HEK293T (cell line): ENCODE data around the gene COPZ1.
A peak's percentile ranks its signal among the peaks of the same experiment; 100 is the strongest.
"Not testable (repeated sequence)": the region's sequence is repeated elsewhere in the genome, so short reads cannot be mapped to it uniquely, and the experiment has no call there.

ENCODE experiments used
- CTCF ChIA-PET: fragments of 350-600 bp; formaldehyde crosslinking; extraction: SDS; loops from one replicate; lab custom pipeline; 2021; ENCODE audit warnings: antibody characterized with exemption, inconsistent platforms; lab: Yijun Ruan, JAX
- POLR2A ChIA-PET: fragments of 350-600 bp; formaldehyde crosslinking; extraction: SDS; loops from one replicate; lab custom pipeline; 2020; ENCODE audit warnings: antibody characterized with exemption, inconsistent platforms; lab: Yijun Ruan, JAX
- DNase-seq: peaks from one replicate; pipeline ENCODE4 v3.0.0; 2012; ENCODE audit warnings: mixed read lengths; ENCODE audit errors: extremely low spot score
- ARNT ChIP-seq: fragments of 450-650 bp; IDR thresholded peaks from 2 replicates; pipeline ENCODE4 v1.6.1; 2017; ENCODE audit warnings: mild to moderate bottlenecking
- BHLHE40 ChIP-seq: fragments of 450-650 bp; IDR thresholded peaks from 2 replicates; pipeline ENCODE4 v1.6.1; 2016; ENCODE audit warnings: mild to moderate bottlenecking, moderate library complexity, borderline replicate concordance
- CTBP1 ChIP-seq: fragments of 450-650 bp; IDR thresholded peaks from 2 replicates; pipeline ENCODE4 v1.6.1; 2016; ENCODE audit warnings: borderline replicate concordance
- ELF4 ChIP-seq: fragments of 450-650 bp; IDR thresholded peaks from 2 replicates; pipeline ENCODE4 v1.6.1; 2017; ENCODE audit warnings: antibody characterized with exemption
- FOXA1 ChIP-seq: fragments of 450-650 bp; IDR thresholded peaks from 2 replicates; pipeline ENCODE4 v1.6.1; 2016; ENCODE audit warnings: mild to moderate bottlenecking
- FOXK2 ChIP-seq: fragments of 450-650 bp; IDR thresholded peaks from 2 replicates; pipeline ENCODE4 v1.6.1; 2016; ENCODE audit warnings: mild to moderate bottlenecking
- FOXM1 ChIP-seq: fragments of 450-650 bp; IDR thresholded peaks from 2 replicates; pipeline ENCODE4 v1.6.1; 2017; ENCODE audit warnings: mild to moderate bottlenecking, borderline replicate concordance
- HDGF ChIP-seq: fragments of 450-650 bp; IDR thresholded peaks from 2 replicates; pipeline ENCODE4 v1.6.1; 2017; ENCODE audit warnings: antibody characterized with exemption, borderline replicate concordance
- L3MBTL2 ChIP-seq: fragments of 450-650 bp; conservative IDR thresholded peaks from 2 replicates; pipeline ENCODE4 v1.6.1; 2016; ENCODE audit warnings: mild to moderate bottlenecking
- LEF1 ChIP-seq: fragments of 450-650 bp; IDR thresholded peaks from 2 replicates; pipeline ENCODE4 v1.6.1; 2017; ENCODE audit warnings: mild to moderate bottlenecking, borderline replicate concordance
- NFRKB ChIP-seq: fragments of 450-650 bp; IDR thresholded peaks from 2 replicates; pipeline ENCODE4 v1.6.1; 2016; ENCODE audit warnings: mild to moderate bottlenecking, moderate library complexity
- SP1 ChIP-seq: fragments of 450-650 bp; IDR thresholded peaks from 2 replicates; pipeline ENCODE4 v1.6.1; 2017
- SUZ12 ChIP-seq: fragments of 450-650 bp; IDR thresholded peaks from 2 replicates; pipeline ENCODE4 v1.6.1; 2016; ENCODE audit warnings: mild to moderate bottlenecking
- TARDBP ChIP-seq: fragments of 450-650 bp; IDR thresholded peaks from 2 replicates; pipeline ENCODE4 v1.6.1; 2016
- ZNF384 ChIP-seq: fragments of 450-650 bp; IDR thresholded peaks from 2 replicates; pipeline ENCODE4 v1.6.1; 2016
- TF ChIP-seq, protein P1 (sequence below): fragments of 450-650 bp; IDR thresholded peaks from 2 replicates; pipeline ENCODE4 v1.6.1; 2016

The COPZ1 gene

DNA sequence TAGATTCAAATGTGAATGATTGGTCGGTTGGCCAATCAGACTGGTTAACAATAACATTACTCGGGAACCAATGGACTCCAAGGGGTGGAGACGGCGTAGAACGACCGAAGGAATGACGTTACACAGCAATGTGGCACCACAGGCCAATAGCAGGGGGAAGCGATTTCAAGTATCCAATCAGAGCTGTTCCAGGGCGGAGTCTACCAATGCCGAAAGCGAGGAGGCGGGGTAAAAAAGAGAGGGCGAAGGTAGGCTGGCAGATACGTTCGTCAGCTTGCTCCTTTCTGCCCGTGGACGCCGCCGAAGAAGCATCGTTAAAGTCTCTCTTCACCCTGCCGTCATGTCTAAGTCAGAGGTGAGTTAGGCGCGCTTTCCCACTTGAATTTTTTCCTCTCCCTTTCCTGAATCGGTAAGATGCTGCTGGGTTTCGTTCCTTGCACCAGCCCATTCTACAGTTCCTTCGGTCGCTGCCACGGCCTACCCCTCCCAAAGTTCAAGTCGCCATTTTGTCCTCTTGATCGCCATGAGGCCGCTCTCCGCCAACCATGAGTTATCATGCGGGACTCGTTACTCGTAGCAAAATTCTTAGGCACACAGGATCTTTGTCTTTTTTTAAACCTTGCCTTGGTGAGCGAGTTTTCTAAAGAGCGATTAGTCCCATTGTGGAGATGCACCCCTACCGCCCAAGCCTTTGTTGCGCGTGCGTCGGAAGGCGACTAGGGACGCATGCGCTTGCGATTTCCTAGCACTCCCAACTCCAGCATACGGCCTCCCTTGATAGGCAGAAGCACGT is 44.3 kb upstream of the COPZ1 start, which contains the start of gene HNRNPA1:
TSS of gene HNRNPA1 (plus strand) at position 259 of the 793 bp plus-strand sequence. CDS start at position 341, 82 bp downstream.
- ChIA-PET CTCF (interaction anchor here (0.7 to 1.4 kb wide), 4 partner anchors 52 to 99 kb away, joined by 3 to 4 read pairs (median 3); no protein-coding TSS in a partner anchor), POLR2A (interaction anchor here (0.6 to 5.2 kb wide), 48 partner anchors 9 to 343 kb away, joined by 3 to 175 read pairs (median 5); partner anchors contain the start of genes COPZ1, HOXC13 and NFE2)
- peak; percentile 89 for DNase-seq
- TF ChIP-seq TARDBP (no peak), FOXK2 (no peak), ZNF384 (no peak), BHLHE40 (no peak), ELF4 (peak; percentile 91), FOXM1 (no peak; the same call in 1 of the 2 replicates), NFRKB (peak; percentile 92), L3MBTL2 (peak; percentile 67; the same call in 1 of the 2 replicates)
- TF ChIP-seq, protein P1, sequence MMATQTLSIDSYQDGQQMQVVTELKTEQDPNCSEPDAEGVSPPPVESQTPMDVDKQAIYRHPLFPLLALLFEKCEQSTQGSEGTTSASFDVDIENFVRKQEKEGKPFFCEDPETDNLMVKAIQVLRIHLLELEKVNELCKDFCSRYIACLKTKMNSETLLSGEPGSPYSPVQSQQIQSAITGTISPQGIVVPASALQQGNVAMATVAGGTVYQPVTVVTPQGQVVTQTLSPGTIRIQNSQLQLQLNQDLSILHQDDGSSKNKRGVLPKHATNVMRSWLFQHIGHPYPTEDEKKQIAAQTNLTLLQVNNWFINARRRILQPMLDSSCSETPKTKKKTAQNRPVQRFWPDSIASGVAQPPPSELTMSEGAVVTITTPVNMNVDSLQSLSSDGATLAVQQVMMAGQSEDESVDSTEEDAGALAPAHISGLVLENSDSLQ, result peak; percentile 99

DNA sequence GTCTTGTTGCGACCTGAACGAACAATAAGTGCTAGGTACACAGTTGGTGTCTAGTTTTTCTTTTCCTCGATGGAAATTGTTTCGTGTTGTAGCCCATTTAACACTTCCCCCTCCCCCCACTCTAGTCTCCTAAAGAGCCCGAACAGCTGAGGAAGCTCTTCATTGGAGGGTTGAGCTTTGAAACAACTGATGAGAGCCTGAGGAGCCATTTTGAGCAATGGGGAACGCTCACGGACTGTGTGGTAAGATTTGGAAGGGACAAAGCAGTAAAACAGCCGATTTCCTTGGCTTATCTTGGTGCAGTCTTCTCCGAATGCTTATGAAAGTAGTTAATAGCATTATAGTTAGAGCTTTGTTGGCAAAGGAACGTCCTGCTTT is 43.7 kb upstream of the COPZ1 start:
- DNase-seq, CTCF ChIA-PET: not testable (repeated sequence)
- TF ChIP-seq L3MBTL2, result 0 out of 2 replicates have a peak, but pooled peaks have one; percentile 35
- POLR2A ChIA-PET, result interaction anchor here (0.7 to 5.2 kb wide), 9 partner anchors 10 to 77 kb away, joined by 3 to 175 read pairs (median 42); partner anchors contain the start of gene COPZ1

- POLR2A ChIA-PET, result interaction anchor here (0.7 to 5.2 kb wide), 8 partner anchors 9 to 76 kb away, joined by 3 to 175 read pairs (median 35); no protein-coding TSS in a partner anchor
- TF ChIP-seq BHLHE40, result 0 out of 2 replicates have a peak, but pooled peaks have one; percentile 9
- DNase-seq, CTCF ChIA-PET: not testable (repeated sequence)
Observed at GRCh38 chr12:54281694-54282093, 43.2 kb upstream of the COPZ1 start.

DNA sequence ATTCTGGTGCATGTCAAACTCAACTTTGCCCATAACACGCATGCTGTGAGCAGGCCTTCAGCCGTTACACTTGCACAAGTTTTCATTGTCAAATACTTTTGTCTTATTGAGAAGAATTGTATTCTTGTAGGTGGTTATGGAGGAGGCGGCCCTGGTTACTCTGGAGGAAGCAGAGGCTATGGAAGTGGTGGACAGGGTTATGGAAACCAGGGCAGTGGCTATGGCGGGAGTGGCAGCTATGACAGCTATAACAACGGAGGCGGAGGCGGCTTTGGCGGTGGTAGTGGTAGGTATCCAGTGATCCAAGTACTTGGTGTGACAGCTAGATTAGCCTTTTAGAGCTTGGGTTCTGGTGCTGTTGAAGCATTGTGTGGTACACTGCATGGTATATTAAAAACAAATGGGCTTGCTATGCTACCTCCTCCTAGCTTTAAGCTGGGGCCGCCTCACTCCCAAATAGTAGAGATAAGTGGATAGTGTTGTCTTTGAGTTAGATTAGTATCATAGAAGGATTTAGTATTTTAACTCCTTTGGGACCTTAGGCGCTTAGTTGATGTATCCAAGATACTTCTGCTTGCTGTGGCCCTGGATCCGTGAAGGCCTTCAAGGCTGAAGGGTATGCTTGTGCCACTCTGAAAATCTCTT is 41.9 kb upstream of the COPZ1 start:
- ChIA-PET POLR2A (interaction anchor here (0.8 to 1.7 kb wide), 4 partner anchors 10 to 42 kb away, joined by 3 to 8 read pairs (median 4); partner anchors contain the start of gene COPZ1), CTCF (no interaction called here)
- DNase-seq, result no peak
- TF ChIP-seq CTBP1, result no peak
- no peak for TF ChIP-seq TARDBP
- TF ChIP-seq ELF4, result no peak
- TF ChIP-seq NFRKB, result no peak
- no peak for TF ChIP-seq ZNF384
- TF ChIP-seq BHLHE40, result no peak
- TF ChIP-seq LEF1, result no peak
- no peak for TF ChIP-seq HDGF
- TF ChIP-seq FOXA1, result no peak
- no peak for TF ChIP-seq FOXK2
- no peak for TF ChIP-seq FOXM1
- TF ChIP-seq SUZ12, result no peak
- no peak for TF ChIP-seq L3MBTL2
- TF ChIP-seq SP1, result no peak
- TF ChIP-seq, protein P1, result no peak
- no peak for TF ChIP-seq ARNT

DNA sequence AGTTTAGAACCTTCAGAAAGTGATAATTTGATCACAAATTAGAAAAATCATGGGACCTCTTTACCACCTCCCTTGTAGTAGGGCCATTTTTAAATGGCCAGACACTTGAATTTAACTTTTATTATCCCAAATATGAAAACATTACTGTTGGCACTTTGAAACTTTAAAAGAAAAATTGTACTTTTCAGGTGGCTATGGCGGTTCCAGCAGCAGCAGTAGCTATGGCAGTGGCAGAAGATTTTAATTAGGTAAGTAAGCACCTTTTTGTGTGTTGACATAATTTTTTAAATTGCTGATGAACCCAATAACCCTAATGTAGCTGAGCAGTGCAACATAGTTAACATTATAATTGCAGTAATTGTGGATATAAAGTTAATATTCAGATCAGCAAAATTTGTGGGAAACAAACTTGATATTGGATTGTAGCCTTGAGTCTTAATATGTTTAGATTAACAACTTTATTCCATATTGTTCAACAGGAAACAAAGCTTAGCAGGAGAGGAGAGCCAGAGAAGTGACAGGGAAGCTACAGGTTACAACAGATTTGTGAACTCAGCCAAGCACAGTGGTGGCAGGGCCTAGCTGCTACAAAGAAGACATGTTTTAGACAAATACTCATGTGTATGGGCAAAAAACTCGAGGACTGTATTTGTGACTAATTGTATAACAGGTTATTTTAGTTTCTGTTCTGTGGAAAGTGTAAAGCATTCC is 40.7 kb upstream of the COPZ1 start:
- DNase-seq, CTCF ChIA-PET: not testable (repeated sequence)
- POLR2A ChIA-PET, result interaction anchor here (0.7 to 1.7 kb wide), 5 partner anchors 8 to 41 kb away, joined by 3 to 8 read pairs (median 4); partner anchors contain the start of gene COPZ1

DNA sequence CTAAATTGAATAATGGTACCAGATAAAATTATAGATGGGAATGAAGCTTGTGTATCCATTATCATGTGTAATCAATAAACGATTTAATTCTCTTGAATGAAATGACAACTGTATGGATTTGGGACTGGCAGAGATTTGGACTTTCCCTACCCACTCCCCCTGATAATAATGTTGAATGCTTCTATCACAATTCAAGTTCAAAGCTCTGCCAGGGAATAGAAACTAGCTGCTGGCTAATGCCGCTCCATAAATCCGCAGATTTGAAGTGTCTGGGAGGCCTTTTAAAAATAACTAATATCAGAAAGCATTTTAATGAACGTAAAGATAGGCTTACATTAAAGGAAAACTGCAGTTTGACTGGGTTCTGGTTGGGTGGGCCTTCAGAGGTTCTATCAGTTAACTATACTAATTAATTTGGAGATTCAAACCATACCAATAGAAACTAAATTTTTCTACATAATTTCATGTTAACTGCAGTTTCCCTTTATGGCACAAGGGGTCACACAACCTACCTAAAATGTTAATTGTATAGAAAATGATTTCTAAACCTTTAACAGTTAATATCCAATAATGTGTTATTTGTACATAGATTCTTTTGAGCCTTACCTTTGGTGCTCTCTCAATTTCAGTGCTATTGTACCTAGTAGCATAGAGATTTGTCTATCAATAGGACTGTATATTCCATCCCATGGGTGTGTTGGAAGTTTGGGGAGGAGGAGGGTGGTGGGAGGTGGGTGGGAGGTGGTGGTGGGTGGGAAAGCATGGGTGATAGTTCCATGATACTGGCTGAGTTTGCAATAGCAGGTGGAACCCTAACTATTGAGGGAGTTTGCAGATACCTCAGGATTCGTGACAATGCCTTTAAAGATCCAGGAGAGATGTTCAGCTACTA is 39.5 kb upstream of the COPZ1 start:
- ChIA-PET POLR2A (interaction anchor here (1.2 to 3.1 kb wide), 4 partner anchors 16 to 74 kb away, joined by 3 to 16 read pairs (median 6); no protein-coding TSS in a partner anchor), CTCF (interaction anchor here (0.7 to 0.9 kb wide), 3 partner anchors 13 to 51 kb away, joined by 3 to 8 read pairs (median 6); no protein-coding TSS in a partner anchor)
- TF ChIP-seq CTBP1 (no peak), BHLHE40 (0 out of 2 replicates have a peak, but pooled peaks have one; percentile 12)
- DNase-seq, result no peak
